H9 (cell line): ENCODE data around the gene GNLY. TPM values are rescaled to one million over a fixed set of nuclear protein-coding genes. Genes with fewer than 3 reads are reported as not detected.

Experiments used
- DNase-seq: peaks from one replicate; pipeline ENCODE4 v3.0.0-alpha.2; 2017
- H2AFZ ChIP-seq: one replicate; pipeline ENCODE4 v1.6.1; 2013; ENCODE audit warnings: mild to moderate bottlenecking, low read length, control low read depth, moderate library complexity
- H2AK5ac ChIP-seq: 2 replicates; pipeline ENCODE4 v1.6.1; 2013; ENCODE audit warnings: low read length, control low read depth, mixed read lengths; ENCODE audit not compliant: insufficient read length
- H2BK120ac ChIP-seq: one replicate; pipeline ENCODE4 v1.6.1; 2013; ENCODE audit warnings: low read depth, mild to moderate bottlenecking, low read length, control low read depth, inconsistent platforms; ENCODE audit not compliant: poor library complexity, severe bottlenecking
- H2BK12ac ChIP-seq: 2 replicates; pipeline ENCODE4 v1.6.1; 2013; ENCODE audit warnings: low read length, control low read depth, mixed read lengths, low read depth; ENCODE audit not compliant: insufficient read length
- H2BK15ac ChIP-seq: 2 replicates; pipeline ENCODE4 v1.6.1; 2013; ENCODE audit warnings: low read depth, low read length, control low read depth
- H2BK20ac ChIP-seq: one replicate; pipeline ENCODE4 v1.6.1; 2013; ENCODE audit warnings: low read depth, mild to moderate bottlenecking, low read length, control low read depth, inconsistent platforms; ENCODE audit not compliant: poor library complexity, severe bottlenecking
- H2BK5ac ChIP-seq: 2 replicates; pipeline ENCODE4 v1.6.1; 2013; ENCODE audit warnings: low read length, control low read depth, mixed read lengths; ENCODE audit not compliant: insufficient read length
- H3K14ac ChIP-seq: 2 replicates; pipeline ENCODE4 v1.6.1; 2013; ENCODE audit warnings: low read length, control low read depth; ENCODE audit not compliant: insufficient read depth
- H3K18ac ChIP-seq: 2 replicates; pipeline ENCODE4 v1.6.1; 2013; ENCODE audit warnings: low read depth, mild to moderate bottlenecking, mixed read lengths, low read length, control low read depth; ENCODE audit not compliant: insufficient read length
- H3K23ac ChIP-seq: 2 replicates; pipeline ENCODE4 v1.6.1; 2013; ENCODE audit warnings: low read length, control low read depth, mixed read lengths, low read depth; ENCODE audit not compliant: insufficient read length
- H3K23me2 ChIP-seq: 2 replicates; pipeline ENCODE4 v1.6.1; 2013; ENCODE audit warnings: low read depth, mild to moderate bottlenecking, mixed read lengths, low read length, control low read depth; ENCODE audit not compliant: insufficient read length, poor library complexity, severe bottlenecking
- H3K27ac ChIP-seq: 2 replicates; pipeline ENCODE4 v1.5.1; 2013; ENCODE audit warnings: low read length, control low read depth, mixed read lengths, low read depth; ENCODE audit not compliant: insufficient read length
- H3K27me3 ChIP-seq: 2 replicates; pipeline ENCODE4 v1.6.1; 2013; ENCODE audit warnings: low read length, control low read depth, inconsistent platforms; ENCODE audit not compliant: insufficient read depth
- H3K4ac ChIP-seq: 2 replicates; pipeline ENCODE4 v1.6.1; 2013; ENCODE audit warnings: low read depth, mild to moderate bottlenecking, control low read depth, inconsistent platforms, low read length, moderate library complexity
- H3K4me1 ChIP-seq: 2 replicates; pipeline ENCODE4 v1.6.1; 2013; ENCODE audit warnings: low read length, control low read depth, inconsistent platforms; ENCODE audit not compliant: insufficient read depth
- H3K4me2 ChIP-seq: 2 replicates; pipeline ENCODE4 v1.6.1; 2013; ENCODE audit warnings: low read length, control low read depth, mixed read lengths; ENCODE audit not compliant: insufficient read length, insufficient read depth
- H3K56ac ChIP-seq: 2 replicates; pipeline ENCODE4 v1.6.1; 2013; ENCODE audit warnings: low read depth, mild to moderate bottlenecking, mixed read lengths, low read length, control low read depth; ENCODE audit not compliant: insufficient read length
- H3K79me1 ChIP-seq: 2 replicates; pipeline ENCODE4 v1.6.1; 2013; ENCODE audit warnings: low read depth, mild to moderate bottlenecking, moderate library complexity, low read length, control low read depth, inconsistent platforms; ENCODE audit not compliant: insufficient read depth, poor library complexity, severe bottlenecking
- H3K79me2 ChIP-seq: 2 replicates; pipeline ENCODE4 v1.6.1; 2013; ENCODE audit warnings: low read length, control low read depth, inconsistent platforms; ENCODE audit not compliant: insufficient read depth
- H3K9ac ChIP-seq: 2 replicates; pipeline ENCODE4 v1.6.1; 2013; ENCODE audit warnings: low read length, control low read depth, mixed read lengths; ENCODE audit not compliant: insufficient read length; ENCODE audit errors: extremely low read depth
- H3K9me3 ChIP-seq: one replicate; pipeline ENCODE4 v1.6.1; 2013; ENCODE audit warnings: low read depth, low read length, inconsistent platforms; ENCODE audit not compliant: control insufficient read depth
- H3T11ph ChIP-seq: one replicate; pipeline ENCODE4 v1.6.1; 2013; ENCODE audit warnings: mild to moderate bottlenecking, low read length, control low read depth, inconsistent platforms
- H4K20me1 ChIP-seq: one replicate; pipeline ENCODE4 v1.6.1; 2013; ENCODE audit not compliant: control insufficient read depth, insufficient read length, insufficient read depth
- H4K5ac ChIP-seq: 2 replicates; pipeline ENCODE4 v1.6.1; 2013; ENCODE audit warnings: low read depth, mild to moderate bottlenecking, mixed read lengths, low read length, control low read depth; ENCODE audit not compliant: insufficient read length
- H4K8ac ChIP-seq: replicated peaks from 2 replicates; pipeline ENCODE4 v1.6.1; 2013; ENCODE audit warnings: low read length, control low read depth, mixed read lengths, low read depth; ENCODE audit not compliant: insufficient read length
- H4K91ac ChIP-seq: 2 replicates; pipeline ENCODE4 v1.6.1; 2013; ENCODE audit warnings: low read depth, mild to moderate bottlenecking, moderate library complexity, mixed read lengths, low read length, control low read depth; ENCODE audit not compliant: insufficient read length
- H3K27ac Mint-ChIP-seq, 3 experiments: 2 replicates in 2 of 3; 3 replicates in 1 of 3; pipeline ENCODE4 v1.8.0; 2020 to 2021; ENCODE audit warnings: mixed read lengths in 3 of 3, mild to moderate bottlenecking in 1 of 3, moderate library complexity in 1 of 3
- H3K27me3 Mint-ChIP-seq: 2 replicates; pipeline ENCODE4 v1.8.0; 2021; ENCODE audit warnings: low read depth, mild to moderate bottlenecking, moderate library complexity, mixed read lengths
- H3K36me3 Mint-ChIP-seq, 3 experiments: 2 replicates in 2 of 3; 3 replicates in 1 of 3; pipeline ENCODE4 v1.8.0; 2020 to 2021; ENCODE audit warnings: low read depth in 3 of 3, mixed read lengths in 3 of 3; ENCODE audit not compliant: insufficient read depth in 1 of 3
- H3K4me1 Mint-ChIP-seq, 2 experiments: 2 replicates each; pipeline ENCODE4 v1.8.0; 2020; ENCODE audit warnings: mixed read lengths in 2 of 2
- H3K4me3 Mint-ChIP-seq, 2 experiments: 2 replicates in 1 of 2; 3 replicates in 1 of 2; pipeline ENCODE4 v1.8.0; 2020 to 2021; ENCODE audit warnings: mild to moderate bottlenecking in 2 of 2, mixed read lengths in 2 of 2, moderate library complexity in 1 of 2
- H3K9me3 Mint-ChIP-seq, 2 experiments: 2 replicates in 1 of 2; 3 replicates in 1 of 2; pipeline ENCODE4 v1.8.0; 2020; ENCODE audit warnings: mild to moderate bottlenecking in 2 of 2, mixed read lengths in 2 of 2, moderate library complexity in 1 of 2
- WGBS: extraction: QIAGEN DNeasy Blood & Tissue Kit; methylation state at CpG from one replicate; pipeline ENCODE4 v1.1.7; 2013; ENCODE audit warnings: missing lambda C conversion rate, low lambda C conversion rate, mixed read lengths; ENCODE audit not compliant: insufficient read length; ENCODE audit errors: extremely low coverage; 5-methylcytosine and 5-hydroxymethylcytosine counted together
- total RNA-seq: library from RNA; stranded (reverse); gene quantifications from 2 replicates; pipeline ENCODE4 v1.2.1, GENCODE V29; 2021
- TF ChIP-seq, protein P1 (sequence below): fragments of 200-600 bp; sonication (generic); conservative IDR thresholded peaks from 3 replicates; pipeline ENCODE4 v1.8.0; 2021; ENCODE audit warnings: antibody characterized with exemption, mild to moderate bottlenecking

GNLY gene
- total RNA-seq, 1 experiment from 2014 or later: not detected

DNA sequence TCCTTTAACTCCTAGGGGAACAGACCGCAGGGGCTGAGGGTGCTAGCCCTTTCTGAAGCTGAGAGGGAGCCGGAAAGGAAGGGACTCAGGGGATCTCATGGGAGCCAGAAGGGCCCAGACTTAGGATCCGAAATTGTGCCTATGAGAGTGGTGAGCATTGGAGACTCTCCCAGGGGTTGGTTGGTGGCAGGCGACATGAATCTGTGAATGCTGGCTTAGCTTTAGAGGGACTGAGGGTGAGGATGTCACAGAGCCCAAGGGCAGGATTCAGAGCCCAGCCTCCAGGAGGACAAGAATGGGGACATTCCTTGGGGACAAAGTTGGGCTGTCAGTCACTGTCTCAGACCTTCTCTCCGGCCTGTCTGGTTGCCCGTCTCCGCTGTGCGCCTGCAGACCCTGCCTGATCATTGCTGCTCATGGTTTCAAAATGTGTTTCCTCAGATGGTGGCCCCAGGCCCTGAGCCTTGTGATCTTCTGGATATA, 17.5 kb downstream of the GNLY start:
- H3K27ac ChIP-seq: no peak overlapping the region
- no peaks in the 10 kb centered on the region for H3K4me1 ChIP-seq
- no peak overlapping the region for H2AFZ ChIP-seq
- H4K5ac ChIP-seq: no peak overlapping the region
- no peak overlapping the region for H3K14ac ChIP-seq
- no peaks in the 10 kb centered on the region for H3K23me2 ChIP-seq
- H2BK120ac ChIP-seq: no peak overlapping the region
- no peak overlapping the region for H3K4me3 Mint-ChIP-seq
- WGBS: no CpG with 5 or more reads among the region's 8 CpGs
- H3K9ac ChIP-seq: no peak overlapping the region
- peaks cover 3% of the 10 kb centered on the region; the same call in 1 of the 2 replicates for H3K27me3 ChIP-seq
- H2AK5ac ChIP-seq: no peak overlapping the region
- H3K4ac ChIP-seq: no peak overlapping the region
- H2BK15ac ChIP-seq: no peak overlapping the region
- H4K8ac ChIP-seq: no peak overlapping the region
- no peak overlapping the region for H3K56ac ChIP-seq
- no peak overlapping the region for H3K4me2 ChIP-seq
- TF ChIP-seq, protein P1, sequence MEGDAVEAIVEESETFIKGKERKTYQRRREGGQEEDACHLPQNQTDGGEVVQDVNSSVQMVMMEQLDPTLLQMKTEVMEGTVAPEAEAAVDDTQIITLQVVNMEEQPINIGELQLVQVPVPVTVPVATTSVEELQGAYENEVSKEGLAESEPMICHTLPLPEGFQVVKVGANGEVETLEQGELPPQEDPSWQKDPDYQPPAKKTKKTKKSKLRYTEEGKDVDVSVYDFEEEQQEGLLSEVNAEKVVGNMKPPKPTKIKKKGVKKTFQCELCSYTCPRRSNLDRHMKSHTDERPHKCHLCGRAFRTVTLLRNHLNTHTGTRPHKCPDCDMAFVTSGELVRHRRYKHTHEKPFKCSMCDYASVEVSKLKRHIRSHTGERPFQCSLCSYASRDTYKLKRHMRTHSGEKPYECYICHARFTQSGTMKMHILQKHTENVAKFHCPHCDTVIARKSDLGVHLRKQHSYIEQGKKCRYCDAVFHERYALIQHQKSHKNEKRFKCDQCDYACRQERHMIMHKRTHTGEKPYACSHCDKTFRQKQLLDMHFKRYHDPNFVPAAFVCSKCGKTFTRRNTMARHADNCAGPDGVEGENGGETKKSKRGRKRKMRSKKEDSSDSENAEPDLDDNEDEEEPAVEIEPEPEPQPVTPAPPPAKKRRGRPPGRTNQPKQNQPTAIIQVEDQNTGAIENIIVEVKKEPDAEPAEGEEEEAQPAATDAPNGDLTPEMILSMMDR: no peak
- no peaks in the 10 kb centered on the region for H4K20me1 ChIP-seq
- H4K91ac ChIP-seq: no peak overlapping the region
- no peak overlapping the region for H3T11ph ChIP-seq
- no peak overlapping the region for H2BK12ac ChIP-seq
- peaks cover 2 to 11% of the 10 kb centered on the region in 2 experiments; a peak in 3 of 4 replicates for H3K4me1 Mint-ChIP-seq
- no peak overlapping the region for H3K23ac ChIP-seq
- no peak overlapping the region for H2BK5ac ChIP-seq
- peak overlapping the region in 1 of 3 experiments; percentile 13; a peak in 1 of 7 replicates for H3K27ac Mint-ChIP-seq
- no peaks in the 10 kb centered on the region for H3K79me2 ChIP-seq
- H3K36me3 Mint-ChIP-seq: no peaks in the 10 kb centered on the region
- no peaks in the 10 kb centered on the region for H3K79me1 ChIP-seq
- H2BK20ac ChIP-seq: no peak overlapping the region
- no peak for DNase-seq
- no peak overlapping the region for H3K18ac ChIP-seq
- no peaks in the 10 kb centered on the region for H3K9me3 ChIP-seq
- H3K9me3 Mint-ChIP-seq: no peaks in the 10 kb centered on the region; a peak in 1 of 5 replicates
- peaks cover 23% of the 10 kb centered on the region for H3K27me3 Mint-ChIP-seq
